GM23338 (cell line): Measurements from ENCODE around the gene TMEM9.

Experiments
- CREB1 ChIP-seq: fragments of 250-450 bp; sonication (Bioruptor Pico); IDR thresholded peaks from 2 replicates; pipeline ENCODE4 v1.5.0; 2020; ENCODE audit warnings: low read depth, mild to moderate bottlenecking, moderate library complexity
- CTCF ChIP-seq, 2 experiments: fragments of 200-600 bp in 1 of 2; sonication (generic) in 1 of 2; conservative IDR thresholded peaks; 2 replicates each; pipeline versions ENCODE4 v1.5.1 to v1.6.1; 2016 to 2017; ENCODE audit warnings: antibody characterized with exemption in 2 of 2, low read depth in 2 of 2, mild to moderate bottlenecking in 2 of 2, moderate library complexity in 1 of 2
- EZH2 ChIP-seq: fragments of 200-600 bp; sonication (generic); IDR thresholded peaks from one replicate; pipeline ENCODE4 v1.8.0; 2017; ENCODE audit warnings: antibody characterized with exemption, mild to moderate bottlenecking, low read depth; ENCODE audit not compliant: unreplicated experiment
- JUNB ChIP-seq: IDR thresholded peaks from one replicate; pipeline ENCODE4 v1.6.1; 2016; ENCODE audit warnings: antibody characterized with exemption; ENCODE audit not compliant: unreplicated experiment

- TF ChIP-seq CTCF (conservative IDR thresholded peaks at IDR 0.05; ENCODE audit: low read depth in 2 of 2) (no peak), EZH2 (no peak), JUNB (no peak), CREB1 (CRISPR knock-in tag) (no peak)
These were observed 26.6 kb upstream of the TMEM9 start for GRCh38 chr1:201180901-201181300.
